GM13976 (cell line): ENCODE measurements around the gene PTTG1.

Experiments
- DNase-seq: peaks from one replicate; pipeline ENCODE4 v3.0.0; 2012; ENCODE audit warnings: low spot score
- in situ Hi-C: fragments of 300-500 bp; cut with MboI; formaldehyde crosslinking; loops from one replicate; pipeline ENCODE4 v1.12.0; 2022; ENCODE audit warnings: low sequenced_read_pairs, mixed read lengths, inconsistent platforms; ENCODE audit not compliant: unreplicated experiment
- TF ChIP-seq, protein P1 (sequence below): IDR thresholded peaks from 2 replicates; pipeline ENCODE4 v1.5.1; 2012; ENCODE audit warnings: borderline replicate concordance, mild to moderate bottlenecking; ENCODE audit not compliant: insufficient read depth; ENCODE audit errors: extremely low read depth, missing control alignments, control extremely low read depth

Gene PTTG1

DNA sequence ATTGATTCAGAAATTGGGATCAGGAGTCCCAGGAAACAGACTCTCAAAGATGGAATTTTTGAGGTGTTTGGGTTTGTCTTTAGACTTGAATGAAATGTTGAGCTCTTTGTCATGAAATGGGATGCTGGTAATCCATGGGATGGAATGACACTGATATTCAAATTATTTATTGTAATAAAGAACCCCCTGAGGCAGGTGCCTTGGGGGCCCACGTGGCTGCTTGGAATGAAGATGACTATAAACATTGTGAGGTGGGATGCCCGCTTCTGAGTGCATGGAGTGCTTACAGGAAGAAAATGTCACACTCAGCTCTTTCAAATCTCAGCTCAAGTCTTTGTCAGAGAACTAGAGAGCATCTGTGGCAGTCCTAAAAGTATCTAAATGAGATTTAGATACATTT lies 41.6 kb upstream of the PTTG1 start:
- in situ Hi-C loops: no loop called here

DNA sequence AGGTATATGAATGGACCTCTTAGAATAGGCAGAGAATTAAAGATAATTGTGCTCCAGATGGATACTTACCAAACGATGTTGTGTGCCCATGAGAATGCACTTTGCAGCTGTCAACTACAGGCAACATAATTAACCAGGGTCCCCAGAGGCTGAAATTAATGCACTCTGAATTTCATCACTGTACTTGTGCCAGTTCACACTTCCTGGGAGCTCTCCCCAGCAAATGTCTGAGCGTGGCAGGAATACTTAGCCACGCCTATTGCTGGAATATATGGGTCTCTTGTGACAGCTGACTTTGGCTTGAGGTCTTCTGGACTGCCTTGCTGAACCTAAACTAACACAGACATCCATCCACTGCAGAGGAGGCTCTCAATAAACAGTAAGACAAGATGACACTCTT lies 39.3 kb upstream of the PTTG1 start:
- TF ChIP-seq, protein P1, sequence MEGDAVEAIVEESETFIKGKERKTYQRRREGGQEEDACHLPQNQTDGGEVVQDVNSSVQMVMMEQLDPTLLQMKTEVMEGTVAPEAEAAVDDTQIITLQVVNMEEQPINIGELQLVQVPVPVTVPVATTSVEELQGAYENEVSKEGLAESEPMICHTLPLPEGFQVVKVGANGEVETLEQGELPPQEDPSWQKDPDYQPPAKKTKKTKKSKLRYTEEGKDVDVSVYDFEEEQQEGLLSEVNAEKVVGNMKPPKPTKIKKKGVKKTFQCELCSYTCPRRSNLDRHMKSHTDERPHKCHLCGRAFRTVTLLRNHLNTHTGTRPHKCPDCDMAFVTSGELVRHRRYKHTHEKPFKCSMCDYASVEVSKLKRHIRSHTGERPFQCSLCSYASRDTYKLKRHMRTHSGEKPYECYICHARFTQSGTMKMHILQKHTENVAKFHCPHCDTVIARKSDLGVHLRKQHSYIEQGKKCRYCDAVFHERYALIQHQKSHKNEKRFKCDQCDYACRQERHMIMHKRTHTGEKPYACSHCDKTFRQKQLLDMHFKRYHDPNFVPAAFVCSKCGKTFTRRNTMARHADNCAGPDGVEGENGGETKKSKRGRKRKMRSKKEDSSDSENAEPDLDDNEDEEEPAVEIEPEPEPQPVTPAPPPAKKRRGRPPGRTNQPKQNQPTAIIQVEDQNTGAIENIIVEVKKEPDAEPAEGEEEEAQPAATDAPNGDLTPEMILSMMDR: no peak
- no peak for DNase-seq
- in situ Hi-C loops: no loop called here

More for the DNA sequence above, 41.6 kb upstream of the PTTG1 start:
- DNase-seq: no peak
- TF ChIP-seq, protein P1: no peak

DNA sequence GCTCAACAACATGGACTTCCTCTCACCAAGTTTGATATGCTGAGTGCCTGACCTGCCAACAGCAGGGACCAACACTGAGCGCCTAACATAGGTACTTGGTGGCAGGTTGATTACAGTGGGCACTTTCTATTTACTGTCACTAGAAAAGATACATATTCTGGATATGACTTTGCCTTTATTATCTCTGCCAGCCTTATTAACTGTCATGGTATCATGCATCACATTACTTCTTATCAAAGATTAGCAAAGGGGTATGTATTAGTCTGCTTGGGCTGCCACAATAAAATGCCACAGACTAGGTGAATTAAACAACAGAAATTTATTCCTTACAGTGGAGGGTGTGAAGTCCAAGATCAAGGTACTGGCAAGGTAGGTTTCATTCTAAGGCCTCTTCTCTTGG lies 37.0 kb upstream of the PTTG1 start:
- TF ChIP-seq, protein P1: no peak
- no peak for DNase-seq
- in situ Hi-C loops: no loop called here

DNA sequence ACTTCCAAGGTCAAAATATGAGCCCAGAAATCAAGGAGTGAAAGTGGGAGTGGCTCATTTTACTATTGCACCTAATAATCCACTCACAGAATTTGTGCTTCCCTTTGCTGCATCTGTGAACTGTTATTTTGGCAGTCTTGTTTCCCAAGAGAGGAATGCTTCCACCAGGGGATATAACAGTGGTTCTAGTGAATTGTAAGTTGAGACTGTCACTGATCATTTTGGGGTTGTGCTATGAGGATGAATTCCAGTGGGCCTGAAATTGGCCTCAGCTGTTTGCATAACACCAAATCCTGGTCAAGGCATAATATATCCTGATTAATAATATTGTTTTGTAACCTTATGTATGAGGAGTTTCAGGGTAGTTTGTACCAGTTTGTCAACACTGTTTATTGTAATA lies 36.2 kb upstream of the PTTG1 start:
- no peak for DNase-seq
- in situ Hi-C loops: no loop called here
- TF ChIP-seq, protein P1: no peak

DNA sequence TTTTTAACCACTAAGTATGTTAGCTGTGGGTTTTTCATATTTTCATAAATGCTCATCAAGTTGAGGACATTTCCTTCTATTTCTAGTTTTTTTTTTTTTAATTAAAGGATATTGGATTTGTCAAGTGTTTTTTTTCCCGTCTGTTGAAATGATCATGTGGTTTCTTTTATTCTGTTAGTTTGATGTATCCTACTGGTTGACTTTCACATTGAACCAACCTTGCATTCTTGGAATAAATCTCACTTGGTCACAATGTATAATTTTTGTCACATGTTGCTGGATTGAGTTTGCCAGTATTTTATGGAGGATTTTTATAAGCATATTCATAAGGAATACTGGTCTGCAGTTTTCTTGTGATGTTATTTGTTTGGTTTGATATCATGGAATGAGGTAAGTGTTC lies 34.2 kb upstream of the PTTG1 start:
- no peak for DNase-seq
- TF ChIP-seq, protein P1: no peak
- in situ Hi-C loops: no loop called here

DNA sequence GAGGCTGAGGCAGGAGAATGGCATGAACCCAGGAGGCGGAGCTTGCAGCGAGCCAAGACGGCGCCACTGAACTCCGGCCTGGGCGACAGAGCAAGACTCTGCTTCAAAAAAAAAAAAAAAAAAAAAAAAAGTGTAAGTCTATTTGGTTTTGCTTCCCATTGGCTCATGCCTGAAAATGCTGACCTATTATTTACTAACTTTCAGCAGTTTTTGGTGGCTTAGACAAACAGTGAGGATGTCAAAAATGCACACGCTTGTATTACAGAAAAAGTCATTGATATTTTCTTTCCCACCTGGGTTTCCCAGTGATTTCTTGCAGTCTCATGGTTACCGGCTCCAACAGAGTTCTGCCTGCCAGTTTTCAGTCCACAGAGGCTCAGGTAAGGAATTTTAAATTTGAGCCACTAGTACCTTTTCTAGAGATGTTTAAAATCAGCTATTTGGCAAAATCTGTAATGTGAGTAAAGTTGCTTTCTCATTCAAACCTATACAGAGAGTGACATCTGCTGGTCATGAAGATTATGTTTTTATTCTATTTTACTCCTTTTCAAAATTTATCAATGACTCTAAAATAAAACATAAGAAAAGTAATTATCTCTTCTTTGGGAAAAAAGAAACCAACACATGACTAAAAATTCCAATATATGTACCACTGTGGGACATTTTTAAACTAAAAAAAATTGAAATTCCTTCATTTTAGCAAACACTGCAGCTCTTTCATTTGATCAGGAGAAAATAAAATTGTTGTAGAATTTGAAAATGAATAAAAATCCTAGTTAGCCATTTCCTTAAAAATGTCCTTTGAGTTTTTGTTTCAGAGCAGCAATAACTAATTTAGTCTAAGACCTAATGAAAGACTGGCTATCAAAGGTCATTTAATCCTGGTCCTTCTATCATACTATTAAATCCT lies 30.6 kb upstream of the PTTG1 start:
- DNase-seq: peak; percentile 40
- TF ChIP-seq, protein P1: peak; percentile 31
- in situ Hi-C loops: no loop called here
